Activated naive CD4-positive, alpha-beta T cell treated with anti-CD3 and anti-CD28 coated beads, Interleukin-2, amount 50 U/mL, for 24 hours (primary cell): Measurements from ENCODE around the gene KLHL29.

Experiments used
- H3K27ac Mint-ChIP-seq: one replicate; pipeline ENCODE4 v1.8.0; 2021; ENCODE audit warnings: mild to moderate bottlenecking, mixed read lengths
- H3K27me3 Mint-ChIP-seq: one replicate; pipeline ENCODE4 v1.8.0; 2021; ENCODE audit warnings: mixed read lengths
- H3K36me3 Mint-ChIP-seq: one replicate; pipeline ENCODE4 v1.8.0; 2021; ENCODE audit warnings: mixed read lengths
- H3K4me1 Mint-ChIP-seq: one replicate; pipeline ENCODE4 v1.8.0; 2021; ENCODE audit warnings: mixed read lengths
- H3K4me3 Mint-ChIP-seq: one replicate; pipeline ENCODE4 v1.8.0; 2021; ENCODE audit warnings: mild to moderate bottlenecking, mixed read lengths
- H3K9me3 Mint-ChIP-seq: one replicate; pipeline ENCODE4 v1.8.0; 2021; ENCODE audit warnings: mixed read lengths

The KLHL29 gene

DNA sequence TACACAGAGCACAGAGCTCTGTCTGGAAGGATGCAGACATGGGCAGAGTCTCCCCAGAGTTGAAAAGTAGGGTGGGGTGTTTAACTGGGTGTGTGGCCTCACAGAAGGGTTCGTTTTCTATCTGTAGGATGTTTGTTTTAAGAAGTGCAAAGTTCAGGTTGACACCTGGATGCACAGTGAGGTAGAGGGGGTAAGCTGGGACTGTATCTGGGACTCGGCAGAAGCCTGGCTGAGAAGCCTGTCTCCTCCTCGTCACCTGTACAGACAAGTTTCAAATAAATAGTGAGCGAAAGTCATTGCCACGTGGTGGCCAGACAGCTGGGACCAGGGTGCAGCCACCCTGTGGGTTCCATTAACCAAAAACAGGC is 145.9 kb downstream of the KLHL29 start:
- H3K27ac Mint-ChIP-seq: no peak overlapping the region
- no peaks in the 10 kb centered on the region for H3K9me3 Mint-ChIP-seq
- H3K36me3 Mint-ChIP-seq: no peaks in the 10 kb centered on the region
- no peak overlapping the region for H3K4me3 Mint-ChIP-seq
- peaks cover 48% of the 10 kb centered on the region for H3K4me1 Mint-ChIP-seq
- no peaks in the 10 kb centered on the region for H3K27me3 Mint-ChIP-seq

DNA sequence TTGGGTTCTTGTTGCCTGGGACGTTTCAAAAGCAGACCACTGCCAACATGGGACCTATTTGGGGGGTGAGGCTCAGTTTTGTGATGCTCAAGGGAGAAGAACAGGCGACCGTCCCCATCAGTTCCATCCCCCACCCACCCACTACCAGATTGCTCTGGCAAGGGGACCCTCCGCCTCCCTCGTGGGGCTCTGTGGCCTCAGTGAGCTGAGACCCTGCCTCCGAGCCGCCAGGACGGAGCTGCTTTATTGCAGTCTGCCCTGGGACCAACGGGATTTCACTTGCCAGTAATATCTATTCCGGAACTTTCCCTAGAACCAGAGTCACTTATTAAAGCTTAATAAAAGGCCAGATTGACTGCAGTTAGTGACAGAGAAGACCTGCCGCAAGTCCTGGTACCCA is 146.3 kb downstream of the KLHL29 start:
- no peaks in the 10 kb centered on the region for H3K27me3 Mint-ChIP-seq
- H3K36me3 Mint-ChIP-seq: no peaks in the 10 kb centered on the region
- no peak overlapping the region for H3K4me3 Mint-ChIP-seq
- H3K4me1 Mint-ChIP-seq: peaks cover 44% of the 10 kb centered on the region
- no peak overlapping the region for H3K27ac Mint-ChIP-seq
- H3K9me3 Mint-ChIP-seq: no peaks in the 10 kb centered on the region

DNA sequence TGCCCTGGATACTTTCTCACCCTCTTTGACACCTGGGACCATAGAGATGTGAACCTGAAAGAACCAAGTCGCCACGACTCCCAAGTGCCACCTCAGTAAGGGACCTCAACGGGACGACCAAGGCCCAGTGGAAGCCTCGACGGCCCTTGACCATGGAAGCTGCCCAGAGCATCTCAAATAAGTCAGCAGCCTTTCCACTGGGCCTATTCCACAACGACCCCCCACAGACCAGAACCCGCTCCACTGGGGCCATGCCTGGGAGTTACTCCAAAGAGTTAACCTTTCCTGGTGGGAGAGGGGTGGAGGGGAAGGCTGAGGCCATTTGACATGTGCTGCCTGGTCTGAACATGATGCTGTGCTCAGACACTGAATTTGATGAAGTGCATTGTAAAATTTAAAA is 146.9 kb downstream of the KLHL29 start:
- Mint-ChIP-seq H3K4me1 (peaks cover 47% of the 10 kb centered on the region), H3K27ac (peak overlapping the region; percentile 41), H3K9me3 (no peaks in the 10 kb centered on the region)

DNA sequence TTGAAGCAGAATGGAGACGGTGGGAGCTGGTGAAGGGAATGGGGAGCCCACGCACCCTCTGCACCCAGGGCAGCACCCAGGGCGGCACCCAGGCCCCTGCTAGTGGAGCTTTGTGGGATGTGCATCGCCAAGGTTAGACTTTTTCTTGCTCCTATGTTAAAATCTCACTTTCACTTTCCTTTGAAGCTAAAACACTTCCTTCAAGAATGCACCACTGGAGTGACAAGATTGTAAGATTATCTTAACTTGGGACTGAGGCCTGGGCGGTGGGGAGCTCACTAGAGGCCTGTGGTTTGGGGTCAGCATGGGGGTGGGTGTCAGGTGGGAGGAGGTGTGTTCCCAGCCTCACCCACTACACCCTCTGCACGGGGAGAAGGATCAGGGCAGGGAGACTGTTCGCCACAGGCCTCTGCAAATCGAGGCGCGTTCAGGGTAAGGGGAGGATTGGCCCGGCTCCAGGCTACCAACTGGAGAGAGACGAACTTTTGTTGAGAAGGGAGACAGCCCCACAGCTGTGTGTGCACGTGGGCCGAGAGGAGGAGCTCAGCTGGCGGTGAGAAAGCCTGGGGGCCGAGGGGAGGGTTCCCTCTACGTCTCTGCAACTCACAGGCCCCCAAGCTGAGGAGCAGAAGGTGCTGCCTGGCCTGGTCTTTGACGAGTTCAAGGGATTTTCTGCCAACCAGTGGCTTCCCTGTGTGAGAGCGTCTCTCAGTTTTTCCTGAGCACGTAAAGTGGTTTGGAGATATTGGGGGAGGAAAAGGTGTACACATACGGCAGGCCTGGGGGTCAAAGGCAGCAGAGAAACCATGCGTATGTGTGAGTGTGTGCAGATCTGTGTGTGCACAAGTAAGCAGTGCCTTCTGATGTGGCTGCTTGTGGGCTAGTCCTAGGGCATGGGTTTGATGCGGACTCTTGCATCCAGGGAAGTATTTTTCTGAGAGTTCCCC is 147.7 kb downstream of the KLHL29 start:
- Mint-ChIP-seq H3K27ac (peak overlapping the region; percentile 95), H3K27me3 (no peaks in the 10 kb centered on the region), H3K4me3 (peak overlapping the region; percentile 94), H3K36me3 (no peaks in the 10 kb centered on the region), H3K4me1 (peaks cover 54% of the 10 kb centered on the region), H3K9me3 (no peaks in the 10 kb centered on the region)

More for the DNA sequence above, 146.9 kb downstream of the KLHL29 start:
- no peaks in the 10 kb centered on the region for H3K36me3 Mint-ChIP-seq
- H3K27me3 Mint-ChIP-seq: no peaks in the 10 kb centered on the region
- peak overlapping the region; percentile 94 for H3K4me3 Mint-ChIP-seq

DNA sequence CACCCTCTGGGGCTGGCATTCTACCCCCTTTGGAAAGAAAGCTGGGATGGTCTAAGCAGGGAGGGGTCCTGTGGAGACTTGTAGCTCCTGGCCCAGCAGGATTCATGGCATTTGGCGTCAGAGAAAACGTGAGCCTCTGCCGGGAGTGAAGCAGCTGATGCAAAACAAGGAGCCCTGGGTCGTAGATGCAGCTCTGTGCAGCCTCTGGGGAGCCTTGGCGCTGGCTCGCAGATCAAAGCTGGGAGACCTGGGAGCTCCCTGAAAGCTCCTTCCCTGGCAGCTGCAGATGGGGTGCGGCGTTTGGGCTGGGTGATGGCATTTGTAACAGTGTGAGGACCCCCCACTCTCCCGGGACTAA is 148.3 kb downstream of the KLHL29 start:
- no peaks in the 10 kb centered on the region for H3K36me3 Mint-ChIP-seq
- H3K4me3 Mint-ChIP-seq: peak overlapping the region; percentile 94
- H3K27ac Mint-ChIP-seq: peak overlapping the region; percentile 95
- peaks cover 57% of the 10 kb centered on the region for H3K4me1 Mint-ChIP-seq
- H3K9me3 Mint-ChIP-seq: no peaks in the 10 kb centered on the region
- no peaks in the 10 kb centered on the region for H3K27me3 Mint-ChIP-seq

DNA sequence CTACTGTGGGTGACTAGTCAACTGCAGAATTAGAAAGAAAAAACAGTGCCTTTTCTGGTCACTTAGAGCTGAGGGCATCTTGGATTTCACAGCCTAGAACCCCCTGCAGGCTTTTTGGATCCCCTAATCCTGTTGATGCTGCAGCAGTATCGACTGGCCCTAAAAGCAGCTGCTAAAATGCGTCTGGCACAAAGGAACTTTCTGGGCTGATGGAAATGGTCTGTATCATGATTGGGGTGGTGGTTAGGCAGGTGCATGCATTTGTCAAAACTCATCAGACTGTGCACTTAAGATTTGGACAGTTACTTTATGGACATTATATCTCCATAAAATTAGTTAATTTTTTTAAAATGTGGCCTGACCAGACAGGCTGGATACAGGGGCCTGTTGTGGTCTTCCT is 149.8 kb downstream of the KLHL29 start:
- H3K4me1 Mint-ChIP-seq: peaks cover 68% of the 10 kb centered on the region
- peaks cover 2% of the 10 kb centered on the region for H3K36me3 Mint-ChIP-seq
- no peaks in the 10 kb centered on the region for H3K27me3 Mint-ChIP-seq
- H3K9me3 Mint-ChIP-seq: no peaks in the 10 kb centered on the region
- no peak overlapping the region for H3K27ac Mint-ChIP-seq
- no peak overlapping the region for H3K4me3 Mint-ChIP-seq

DNA sequence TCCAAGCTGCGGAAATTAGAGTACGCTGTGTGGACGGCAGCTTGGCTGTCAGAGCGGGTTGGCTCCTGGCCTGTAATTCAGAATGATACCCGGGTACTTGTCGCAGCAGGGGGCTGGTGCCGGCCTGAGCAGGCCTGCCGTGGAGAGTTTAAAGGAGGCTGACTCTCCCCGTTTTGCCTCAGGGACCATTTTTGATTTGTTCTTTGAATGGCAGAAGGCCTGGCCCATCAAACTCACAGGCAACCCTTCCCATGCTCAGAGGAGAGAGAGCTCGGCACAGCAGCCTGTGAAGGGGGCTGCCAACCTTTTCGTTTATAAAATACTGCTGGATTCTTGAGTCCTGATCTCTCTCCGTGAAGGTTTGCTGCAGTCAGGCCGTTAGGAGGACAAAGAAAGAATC is 151.3 kb downstream of the KLHL29 start:
- Mint-ChIP-seq H3K9me3 (no peaks in the 10 kb centered on the region), H3K4me1 (peaks cover 69% of the 10 kb centered on the region), H3K4me3 (no peak overlapping the region), H3K27ac (no peak overlapping the region), H3K27me3 (no peaks in the 10 kb centered on the region), H3K36me3 (peaks cover 5% of the 10 kb centered on the region)

DNA sequence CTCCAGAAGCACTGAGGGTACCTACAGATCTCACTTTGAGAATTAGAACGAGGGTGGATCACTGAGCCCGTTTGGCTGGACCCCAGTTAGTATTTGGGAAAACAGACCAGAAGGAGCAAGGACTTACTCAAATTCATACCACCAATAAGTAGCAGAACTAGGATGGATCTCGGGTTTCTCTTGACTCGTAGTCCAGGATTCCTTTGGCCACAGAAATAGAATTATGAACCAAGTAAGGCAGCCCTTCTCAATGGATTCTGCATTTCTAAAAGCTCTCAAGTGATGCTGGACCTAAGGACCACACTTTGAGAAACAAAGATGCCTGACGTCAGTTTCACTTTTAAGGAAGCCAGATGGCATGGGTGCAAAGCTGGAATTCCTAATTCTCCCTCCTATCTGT is 153.0 kb downstream of the KLHL29 start:
- no peak overlapping the region for H3K27ac Mint-ChIP-seq
- H3K36me3 Mint-ChIP-seq: peaks cover 5% of the 10 kb centered on the region
- H3K9me3 Mint-ChIP-seq: no peaks in the 10 kb centered on the region
- no peak overlapping the region for H3K4me3 Mint-ChIP-seq
- H3K27me3 Mint-ChIP-seq: no peaks in the 10 kb centered on the region
- H3K4me1 Mint-ChIP-seq: peaks cover 52% of the 10 kb centered on the region

DNA sequence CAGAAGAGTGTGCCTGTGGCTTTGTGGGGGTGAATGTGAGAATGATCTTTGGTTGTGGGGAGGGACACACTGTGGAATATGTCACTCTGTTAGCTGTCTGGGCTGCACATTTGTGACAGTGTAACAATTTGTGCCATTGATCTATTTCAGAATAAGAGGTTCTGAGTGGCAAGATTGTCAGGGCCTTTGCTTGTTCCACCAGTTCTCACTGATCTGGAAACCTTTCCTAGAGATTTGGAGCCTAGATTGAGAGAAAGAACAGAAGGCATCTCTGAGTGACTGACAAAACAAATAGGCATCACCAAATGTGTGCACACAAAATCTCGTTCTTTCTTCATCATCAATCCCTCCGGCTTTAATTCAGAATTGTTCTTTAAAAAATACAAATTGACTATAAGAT is 153.6 kb downstream of the KLHL29 start:
- Mint-ChIP-seq H3K9me3 (no peaks in the 10 kb centered on the region), H3K36me3 (peaks cover 8% of the 10 kb centered on the region), H3K27me3 (no peaks in the 10 kb centered on the region), H3K4me1 (peaks cover 46% of the 10 kb centered on the region), H3K27ac (no peak overlapping the region), H3K4me3 (no peak overlapping the region)

DNA sequence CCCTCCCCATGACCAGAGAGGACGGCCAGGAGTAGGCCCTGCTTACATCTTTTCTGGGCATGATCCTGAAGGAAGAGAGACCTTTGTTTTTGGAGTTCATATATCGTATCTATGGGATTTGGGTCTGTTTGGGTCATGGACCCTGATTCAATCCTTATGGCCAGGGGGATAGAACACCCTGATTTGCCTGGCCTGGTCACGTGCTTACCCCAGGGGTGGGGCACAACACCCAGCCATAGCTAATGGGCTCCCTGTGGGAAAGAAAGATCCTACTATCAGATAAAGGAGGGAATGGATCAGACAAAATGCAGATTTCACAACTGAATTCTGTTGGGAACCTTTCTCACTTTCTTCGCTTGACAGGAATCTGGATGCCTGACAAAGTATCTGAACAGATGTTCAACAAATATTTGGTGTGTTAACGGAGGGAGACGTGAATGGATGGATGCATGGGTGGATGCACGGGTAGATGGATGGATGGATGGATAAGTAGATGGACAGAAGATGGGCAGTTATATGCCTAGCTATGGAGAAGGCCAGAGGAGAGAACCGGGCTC is 155.9 kb downstream of the KLHL29 start:
- H3K27me3 Mint-ChIP-seq: no peaks in the 10 kb centered on the region
- no peaks in the 10 kb centered on the region for H3K9me3 Mint-ChIP-seq
- no peak overlapping the region for H3K4me3 Mint-ChIP-seq
- H3K4me1 Mint-ChIP-seq: peaks cover 26% of the 10 kb centered on the region
- H3K27ac Mint-ChIP-seq: no peak overlapping the region
- H3K36me3 Mint-ChIP-seq: peaks cover 8% of the 10 kb centered on the region

DNA sequence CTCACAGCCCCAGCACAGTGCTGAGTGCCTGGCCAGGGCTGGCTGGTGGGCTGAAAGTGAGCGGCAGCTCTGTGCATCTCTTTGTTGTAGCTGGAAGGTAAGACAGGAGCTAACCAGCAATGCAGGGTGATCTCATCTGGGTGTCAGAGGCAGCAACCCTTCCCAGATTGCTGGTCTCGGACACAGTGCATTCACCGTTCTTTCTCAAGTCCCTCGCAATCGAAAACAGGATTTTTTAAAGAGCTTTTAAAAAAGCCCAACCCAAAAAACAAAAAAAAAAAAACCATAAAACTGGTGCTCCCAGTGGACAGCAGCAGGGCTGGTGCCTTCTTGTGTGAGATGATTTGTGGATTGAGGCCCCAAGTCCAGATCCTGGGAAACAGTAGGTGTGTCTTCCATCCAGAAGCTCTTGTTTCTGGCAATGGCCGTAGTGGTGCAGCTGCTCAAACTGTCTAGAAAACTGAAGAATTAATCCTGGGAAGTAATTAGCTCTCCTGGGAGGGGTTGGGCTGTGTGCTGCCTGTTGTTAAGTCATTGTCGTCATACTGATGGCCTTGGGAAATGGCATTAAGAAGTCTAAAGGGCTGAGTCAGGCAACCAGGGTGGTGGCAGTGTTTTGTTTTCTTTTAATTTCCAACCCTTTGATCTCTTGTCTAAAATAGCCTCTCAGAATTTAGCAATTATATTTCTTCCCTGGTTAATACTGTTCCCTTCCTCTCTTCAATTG is 156.7 kb downstream of the KLHL29 start:
- no peaks in the 10 kb centered on the region for H3K27me3 Mint-ChIP-seq
- H3K4me3 Mint-ChIP-seq: no peak overlapping the region
- H3K9me3 Mint-ChIP-seq: no peaks in the 10 kb centered on the region
- H3K36me3 Mint-ChIP-seq: peaks cover 8% of the 10 kb centered on the region
- H3K27ac Mint-ChIP-seq: no peak overlapping the region
- peaks cover 23% of the 10 kb centered on the region for H3K4me1 Mint-ChIP-seq

DNA sequence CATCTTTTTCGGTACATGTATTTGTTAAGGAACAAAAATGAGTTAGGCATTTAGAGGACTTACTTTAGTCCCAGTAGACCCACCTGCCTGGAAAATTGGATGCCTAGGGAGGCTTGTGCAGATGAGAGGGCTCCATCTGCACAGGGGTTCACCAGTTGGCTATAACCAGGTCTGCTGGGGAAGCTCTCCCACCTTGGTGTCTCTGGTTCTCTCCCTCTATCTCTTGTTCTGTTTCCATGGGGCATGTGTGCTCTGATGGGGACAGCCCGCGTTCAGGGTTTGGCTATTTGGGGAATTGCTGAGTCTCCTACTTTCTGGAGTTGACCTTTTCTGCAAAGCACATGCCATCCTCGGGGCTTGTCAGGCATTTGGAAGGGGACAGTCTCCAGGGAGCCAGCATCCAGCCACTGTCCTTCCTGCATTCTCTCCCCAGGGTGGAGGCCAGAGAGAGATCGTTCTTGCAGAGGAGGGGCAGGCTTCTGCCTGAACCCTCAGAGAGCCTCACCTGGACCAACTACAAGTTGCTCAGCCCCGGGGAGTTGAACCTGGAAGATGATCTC is 157.3 kb downstream of the KLHL29 start:
- H3K36me3 Mint-ChIP-seq: peaks cover 8% of the 10 kb centered on the region
- H3K27me3 Mint-ChIP-seq: no peaks in the 10 kb centered on the region
- peaks cover 18% of the 10 kb centered on the region for H3K4me1 Mint-ChIP-seq
- H3K9me3 Mint-ChIP-seq: no peaks in the 10 kb centered on the region
- no peak overlapping the region for H3K4me3 Mint-ChIP-seq
- H3K27ac Mint-ChIP-seq: peak overlapping the region; percentile 3

DNA sequence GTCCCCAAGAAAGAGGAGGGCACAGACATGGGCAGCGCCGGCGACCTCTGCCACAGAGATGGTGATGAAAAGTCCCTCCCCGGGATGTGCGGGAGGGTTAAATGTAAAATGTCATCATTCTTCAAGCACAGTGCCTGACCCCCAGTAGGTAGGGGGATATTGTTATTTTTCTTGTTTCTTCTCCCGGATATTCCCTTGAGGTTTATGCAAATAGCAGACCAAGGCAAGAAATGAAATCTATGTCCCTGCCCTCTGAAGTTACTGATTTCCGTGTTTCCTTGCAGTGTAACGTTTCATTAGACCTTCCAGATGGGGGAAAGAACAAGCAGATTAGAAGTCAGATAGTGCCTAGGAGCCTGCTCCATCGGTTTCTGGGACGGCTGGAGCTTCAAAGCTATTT is 158.3 kb downstream of the KLHL29 start:
- no peak overlapping the region for H3K27ac Mint-ChIP-seq
- peaks cover 12% of the 10 kb centered on the region for H3K4me1 Mint-ChIP-seq
- no peak overlapping the region for H3K4me3 Mint-ChIP-seq
- peaks cover 8% of the 10 kb centered on the region for H3K36me3 Mint-ChIP-seq
- H3K27me3 Mint-ChIP-seq: no peaks in the 10 kb centered on the region
- H3K9me3 Mint-ChIP-seq: no peaks in the 10 kb centered on the region

DNA sequence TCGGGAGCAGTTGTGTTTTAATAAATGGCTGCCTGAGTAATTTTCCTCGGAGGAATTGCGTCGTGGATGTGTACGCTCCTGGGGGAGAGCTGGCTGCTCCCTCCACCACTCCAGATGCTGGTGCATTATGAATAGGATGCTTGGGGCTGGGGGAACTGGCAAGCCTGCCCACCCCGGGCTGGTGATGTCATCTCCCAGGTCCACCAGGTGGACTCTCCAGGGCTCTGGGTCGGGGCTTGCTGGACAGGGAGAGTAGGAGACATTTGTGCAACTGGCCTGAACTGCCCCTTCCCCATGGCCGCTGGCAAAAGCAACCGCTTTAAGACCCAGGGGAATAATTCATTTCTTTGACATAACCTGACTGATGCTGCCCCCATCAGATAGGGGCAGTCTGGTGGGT is 158.7 kb downstream of the KLHL29 start:
- H3K36me3 Mint-ChIP-seq: peaks cover 8% of the 10 kb centered on the region
- peaks cover 8% of the 10 kb centered on the region for H3K4me1 Mint-ChIP-seq
- H3K27me3 Mint-ChIP-seq: no peaks in the 10 kb centered on the region
- H3K9me3 Mint-ChIP-seq: no peaks in the 10 kb centered on the region
- no peak overlapping the region for H3K27ac Mint-ChIP-seq
- H3K4me3 Mint-ChIP-seq: no peak overlapping the region

DNA sequence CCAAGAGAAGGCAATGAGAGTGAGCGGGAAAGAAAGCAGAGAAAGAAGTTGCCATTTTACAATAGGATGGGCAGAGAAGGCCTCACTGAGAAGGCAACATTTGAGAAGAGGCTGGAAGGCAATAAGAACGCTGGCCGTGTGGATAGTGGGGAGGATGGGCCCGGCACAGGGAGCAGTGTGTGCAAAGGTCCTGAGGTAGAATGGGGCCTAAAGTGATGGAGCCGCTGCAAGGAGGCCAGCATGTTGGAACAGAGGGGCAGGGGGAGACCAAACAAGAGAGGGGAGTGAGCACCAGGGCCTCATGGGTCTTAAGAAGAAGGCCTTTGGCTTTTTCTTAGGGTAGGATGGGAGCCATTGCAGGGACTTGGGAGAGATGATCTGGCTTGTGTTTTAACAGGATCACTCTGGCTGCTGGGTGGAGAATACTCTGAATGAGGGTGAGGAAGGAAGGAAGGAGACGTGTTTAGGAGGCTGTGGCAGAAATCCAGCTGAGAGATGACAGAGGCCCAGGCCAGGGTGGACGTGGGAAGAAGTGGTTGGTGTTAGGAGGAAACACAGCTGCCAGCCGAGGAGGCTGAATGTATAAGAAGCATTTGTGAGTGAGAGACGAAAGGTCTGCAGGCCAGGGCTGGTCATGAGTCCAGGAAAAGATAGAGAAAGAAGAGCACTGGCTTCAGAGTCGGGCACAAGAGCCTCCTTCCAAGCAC is 159.8 kb downstream of the KLHL29 start:
- Mint-ChIP-seq H3K4me1 (peaks cover 1% of the 10 kb centered on the region), H3K4me3 (no peak overlapping the region), H3K27me3 (no peaks in the 10 kb centered on the region), H3K9me3 (no peaks in the 10 kb centered on the region), H3K36me3 (peaks cover 6% of the 10 kb centered on the region), H3K27ac (no peak overlapping the region)
